GM21515 (cell line): ENCODE measurements around the gene RBMS3.

Experiments
- ATAC-seq: cut with Tn5 transposase; IDR thresholded peaks from one replicate; pipeline ENCODE4 v1.9.1; 2021; ENCODE audit not compliant: unreplicated experiment

RBMS3 gene

DNA sequence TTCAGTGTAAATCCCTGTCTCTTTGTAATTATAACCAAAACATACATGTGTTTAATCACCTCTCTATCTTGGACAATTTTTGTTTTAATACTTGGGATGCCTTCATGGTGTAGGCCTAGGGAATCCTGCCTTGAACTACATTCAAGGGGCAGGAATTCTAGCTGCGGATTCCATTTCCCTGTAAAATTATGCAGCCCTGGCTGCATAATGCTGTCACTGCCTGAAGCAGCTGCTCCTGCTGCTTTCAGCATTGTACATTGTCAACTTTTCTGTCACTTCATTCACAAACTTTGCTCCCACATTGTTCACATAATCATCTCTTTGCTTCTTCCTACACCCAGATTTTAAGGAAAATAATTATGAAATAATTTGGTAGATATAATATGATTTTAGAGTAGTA lies 638.7 kb downstream of the RBMS3 start:
- no peak for ATAC-seq

DNA sequence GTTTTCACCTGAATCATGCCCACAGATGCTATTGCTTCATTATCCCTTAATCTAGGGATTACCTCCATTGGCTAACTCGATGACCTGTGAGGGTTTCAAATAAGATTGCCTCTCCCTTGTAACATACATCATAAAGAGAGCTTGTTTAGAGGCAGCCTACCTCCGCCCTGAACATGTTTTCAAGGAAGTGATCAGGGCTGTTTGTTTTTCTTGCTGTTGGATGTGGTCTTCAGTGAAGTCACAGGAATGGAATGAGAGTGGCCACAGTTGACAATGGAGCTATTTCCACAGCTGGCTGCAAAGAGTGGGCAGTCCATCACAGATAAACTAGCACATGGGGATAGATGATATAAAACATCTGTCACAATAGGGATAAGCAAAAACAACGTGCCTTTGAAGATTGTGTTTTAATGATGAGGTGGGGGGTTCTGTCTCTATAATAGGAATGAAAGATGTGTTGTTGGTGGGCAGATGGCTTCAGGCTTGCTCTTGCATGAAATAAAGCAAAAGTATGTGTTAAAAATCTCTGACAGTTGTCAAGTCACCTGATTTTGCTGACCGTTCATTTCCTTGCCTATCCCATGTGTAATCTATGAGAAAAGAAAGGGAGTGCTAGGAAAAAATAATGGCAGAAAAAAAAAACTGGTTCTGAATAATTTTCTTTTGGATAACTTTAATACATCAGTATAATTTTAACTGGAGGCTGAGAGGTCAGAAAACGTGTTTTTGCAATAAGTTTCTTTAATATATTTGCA lies 642.3 kb downstream of the RBMS3 start:
- ATAC-seq = no peak

DNA sequence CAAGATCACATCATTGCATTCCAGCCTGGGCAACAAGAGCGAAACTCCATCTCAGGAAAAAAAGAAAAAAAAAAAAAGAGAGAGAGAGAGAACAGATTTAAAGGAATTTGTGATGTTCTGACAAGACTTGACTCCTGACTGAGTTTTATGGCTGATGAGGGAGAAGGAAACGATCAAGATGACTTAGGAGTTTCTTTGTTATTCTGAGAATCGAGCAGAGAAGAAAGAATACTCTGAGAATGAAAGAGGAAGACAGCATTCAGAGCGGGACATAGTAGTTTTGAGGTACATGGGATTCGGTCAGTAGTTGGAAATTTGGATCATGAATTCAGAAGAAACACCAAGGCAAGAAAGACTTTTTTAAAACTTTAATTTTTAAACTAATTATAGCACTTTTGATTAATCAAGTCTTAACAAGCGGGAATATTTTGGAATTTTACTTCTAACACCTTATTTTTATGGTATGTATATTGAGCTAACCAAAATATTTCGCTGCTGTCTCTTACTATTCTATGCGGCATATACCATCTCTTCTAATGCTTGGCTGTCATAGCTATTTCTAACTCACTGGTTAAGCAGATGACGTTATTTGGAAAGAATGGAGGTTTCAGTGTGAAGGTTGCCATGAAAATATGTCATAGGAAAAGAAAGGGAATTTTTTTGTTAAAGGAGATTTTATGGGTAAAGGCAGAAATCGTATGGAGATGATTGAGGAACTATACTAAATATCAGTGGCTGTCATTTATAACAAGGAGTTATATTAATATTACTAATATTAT lies 644.1 kb downstream of the RBMS3 start:
- no peak for ATAC-seq

DNA sequence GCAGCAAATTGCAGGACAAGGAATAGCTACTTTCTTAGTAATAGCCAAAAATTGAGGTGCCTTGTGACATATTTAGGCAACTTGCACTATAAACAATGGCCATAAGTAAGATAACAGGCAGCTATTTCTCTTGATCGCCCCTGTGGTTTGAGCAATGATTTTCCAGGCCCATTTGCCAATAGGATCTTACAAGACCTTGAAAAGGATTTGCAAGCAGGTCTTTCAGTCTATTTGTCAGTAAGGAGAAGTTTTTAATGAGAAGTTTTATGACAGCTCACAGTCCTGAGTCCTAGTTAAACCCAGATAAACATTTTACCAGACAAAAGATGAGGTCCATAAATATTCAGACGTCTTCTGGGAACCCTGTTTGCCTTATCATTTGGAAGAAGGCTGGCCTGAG lies 645.5 kb downstream of the RBMS3 start:
- ATAC-seq = no peak

DNA sequence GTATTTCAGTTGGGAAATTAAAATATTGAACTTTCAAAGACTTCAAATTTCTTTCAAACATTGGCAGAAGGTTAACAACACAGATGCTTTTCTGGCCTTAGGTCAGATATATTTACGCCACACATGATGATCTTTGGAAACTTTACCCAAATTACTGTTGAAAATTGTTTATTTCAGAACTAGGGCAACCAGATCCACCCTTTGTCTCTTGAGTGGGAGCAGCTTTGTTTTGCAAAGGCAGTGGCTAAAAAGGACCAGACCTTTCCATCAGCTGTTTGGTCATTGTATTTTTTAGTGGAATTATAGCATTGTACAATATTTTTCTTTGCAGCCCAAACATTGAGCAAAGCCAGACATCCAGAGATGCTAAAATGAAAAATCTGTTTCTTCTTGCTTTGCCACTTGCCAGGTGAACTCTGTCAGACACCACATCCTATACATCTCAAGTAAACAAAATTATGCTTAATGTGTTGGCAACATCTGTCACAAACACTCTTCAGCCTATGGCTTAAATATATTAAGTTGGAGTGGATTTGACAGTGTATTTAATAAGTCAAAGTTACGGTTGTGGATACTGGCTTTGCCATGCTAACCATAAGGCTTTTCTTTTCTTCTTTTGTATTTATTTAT lies 651.9 kb downstream of the RBMS3 start:
- no peak for ATAC-seq

DNA sequence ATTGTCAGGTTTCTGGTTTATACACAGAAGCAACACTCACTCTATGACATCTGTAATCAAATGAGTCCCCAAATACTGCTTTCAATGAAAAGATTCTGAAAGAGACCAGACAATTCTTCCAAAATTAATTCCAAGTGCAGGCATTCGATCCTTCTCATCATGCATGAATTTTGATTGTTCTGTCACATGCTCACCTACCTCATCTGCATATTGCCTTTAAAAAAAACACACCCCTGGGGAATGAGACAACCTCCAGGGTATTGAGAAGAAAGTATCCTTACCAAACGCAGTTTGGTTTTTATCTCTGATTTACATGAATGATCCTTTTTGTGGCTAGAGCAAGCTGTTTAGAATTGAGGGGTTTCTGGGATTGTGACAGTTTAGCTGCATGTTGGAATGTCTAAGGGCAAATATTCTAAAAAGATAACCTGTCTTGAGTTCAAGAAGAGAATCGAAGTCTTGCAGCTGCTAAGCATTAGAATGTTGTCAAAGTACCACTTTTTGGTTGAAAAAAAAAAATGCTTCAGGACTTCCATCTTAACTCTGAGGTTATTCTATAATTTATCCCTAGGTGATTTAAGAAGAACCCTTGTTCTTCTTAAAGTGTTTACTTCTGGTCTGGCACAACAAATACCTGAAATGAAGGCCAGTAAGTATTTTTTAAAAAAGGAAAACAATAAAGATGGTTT lies 653.1 kb downstream of the RBMS3 start:
- ATAC-seq = no peak

DNA sequence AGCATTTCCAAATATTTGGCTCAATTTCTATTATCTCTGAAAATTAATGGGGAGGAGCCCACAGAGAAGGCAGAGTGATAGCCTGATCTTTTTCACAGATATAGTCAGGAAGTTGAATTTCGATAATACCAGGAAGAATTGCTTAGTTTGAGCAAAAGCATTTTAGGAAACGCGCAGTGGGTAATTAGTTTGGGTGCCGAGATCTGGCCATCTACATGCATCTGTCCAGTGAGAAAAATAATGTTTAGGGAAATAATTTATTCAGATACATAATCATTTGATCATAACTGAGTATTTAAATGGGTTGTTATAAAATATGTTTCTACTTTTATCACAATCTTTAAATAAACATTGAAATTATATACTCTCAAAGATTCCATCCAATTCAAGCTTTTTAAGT lies 653.9 kb downstream of the RBMS3 start:
- ATAC-seq = no peak

DNA sequence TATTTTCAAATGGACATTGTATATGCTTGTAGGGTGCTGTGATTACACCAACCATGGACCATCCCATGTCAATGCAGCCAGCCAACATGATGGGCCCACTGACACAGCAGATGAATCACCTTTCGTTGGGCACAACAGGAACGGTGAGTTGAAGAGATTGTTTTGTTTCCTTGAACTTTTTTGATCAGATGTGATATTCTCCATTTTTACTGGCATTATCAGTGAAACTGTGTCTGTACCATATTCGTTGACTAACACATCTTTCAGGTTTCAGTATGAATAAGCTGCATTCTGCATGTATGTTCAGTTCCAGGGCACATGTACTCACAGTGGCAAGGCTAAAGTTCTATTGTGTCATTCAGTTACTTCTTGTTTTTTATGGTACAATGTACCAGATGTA lies 655.2 kb downstream of the RBMS3 start:
- ATAC-seq = no peak

DNA sequence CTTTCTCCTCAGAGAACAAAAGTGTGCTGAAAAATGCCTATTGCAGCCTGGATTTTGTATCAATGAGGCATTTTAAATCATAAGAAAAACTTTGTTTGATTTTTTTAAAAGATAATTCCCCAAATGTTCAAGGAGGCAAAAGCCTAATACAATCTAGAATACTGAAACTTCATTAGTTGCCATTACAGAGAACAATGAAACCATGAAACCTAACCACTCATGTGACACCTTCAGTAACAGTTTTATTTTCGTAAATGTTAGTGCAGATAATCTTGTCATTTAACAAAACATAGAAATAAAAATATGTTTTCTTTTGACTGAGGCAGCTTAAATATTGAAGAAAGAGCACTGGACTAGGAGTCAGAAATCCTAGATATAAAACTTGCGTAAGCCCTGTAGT lies 655.9 kb downstream of the RBMS3 start:
- no peak for ATAC-seq

DNA sequence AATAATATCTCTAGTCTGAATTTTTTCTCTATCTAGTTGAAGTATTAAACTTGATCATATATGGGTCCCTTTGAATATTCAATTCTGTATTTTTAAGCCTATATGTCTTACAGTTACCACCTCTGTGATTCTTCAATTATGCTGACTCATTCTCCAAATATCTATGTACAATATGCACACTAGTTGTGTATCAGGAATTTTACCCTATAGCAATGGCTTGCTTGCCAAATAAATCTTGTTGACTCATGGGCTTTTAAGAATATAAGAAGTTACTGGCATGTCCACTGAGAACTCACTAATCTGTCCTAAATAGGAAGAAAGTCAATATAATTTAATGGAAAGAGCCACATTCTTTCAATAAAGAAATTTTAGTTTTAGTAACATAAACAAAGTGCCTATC lies 656.3 kb downstream of the RBMS3 start:
- no peak for ATAC-seq

DNA sequence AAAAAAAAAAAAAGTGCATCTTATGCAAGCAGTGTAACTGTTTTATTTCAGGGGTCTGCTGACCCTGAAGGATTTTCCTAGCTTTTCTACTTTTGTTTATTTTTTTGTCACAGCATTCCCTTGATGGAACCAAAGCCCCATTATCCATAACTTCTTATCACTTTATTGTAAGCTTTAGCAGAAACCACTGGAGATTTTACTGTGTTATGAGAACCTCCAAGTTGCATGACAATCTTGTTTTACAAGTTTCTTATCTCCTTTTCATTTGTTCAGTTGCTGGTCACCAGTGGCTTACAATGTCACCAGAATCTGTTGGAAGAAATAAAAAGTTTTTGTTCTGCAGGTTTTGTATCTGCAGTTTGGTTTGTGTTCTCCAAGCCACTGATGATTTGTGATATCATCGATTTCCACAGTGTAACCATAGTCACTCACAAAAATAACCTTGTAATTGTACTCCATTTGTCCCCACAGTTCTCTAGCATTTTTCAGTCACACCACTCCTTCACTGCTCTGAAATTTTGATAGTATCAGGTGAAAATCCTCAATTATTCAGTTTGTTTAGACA lies 660.0 kb downstream of the RBMS3 start:
- no peak for ATAC-seq

DNA sequence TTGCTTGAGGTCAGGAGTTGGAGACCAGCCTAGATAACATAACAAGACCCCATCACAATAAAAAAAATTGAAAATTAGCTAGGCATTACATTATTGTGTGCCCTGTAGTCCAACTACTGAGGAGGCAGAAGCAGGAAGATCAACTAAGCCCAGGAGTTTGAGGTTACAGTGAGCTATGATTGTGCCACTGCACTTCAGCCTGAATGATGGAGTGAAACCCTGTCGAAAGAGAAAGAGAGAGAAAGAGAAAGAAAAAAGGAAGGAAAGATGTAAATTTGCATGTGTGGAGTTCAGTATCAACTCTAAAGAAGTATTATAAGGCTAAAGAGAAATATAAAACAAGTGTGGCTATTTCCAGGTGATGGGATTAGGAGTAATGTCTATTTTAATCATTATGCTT lies 661.4 kb downstream of the RBMS3 start:
- no peak for ATAC-seq

DNA sequence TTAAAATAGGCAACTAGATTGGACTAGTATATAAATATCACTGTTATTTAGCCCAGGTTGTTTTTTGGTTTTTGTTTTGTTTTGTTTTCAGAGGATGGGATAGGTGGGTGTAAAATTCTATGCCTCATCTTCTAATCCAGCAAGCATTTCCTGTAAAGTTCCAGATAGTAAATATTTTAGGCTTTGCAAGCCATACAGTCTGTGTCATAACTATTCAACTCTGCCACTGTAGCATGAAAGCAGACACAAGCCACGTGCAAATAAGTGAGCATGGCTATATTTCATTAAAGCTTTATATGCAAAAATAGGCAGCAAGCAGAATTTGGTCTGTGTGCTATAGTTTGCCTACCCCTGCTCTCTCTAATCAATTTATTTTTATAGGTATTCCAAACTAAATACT lies 668.3 kb downstream of the RBMS3 start:
- no peak for ATAC-seq

DNA sequence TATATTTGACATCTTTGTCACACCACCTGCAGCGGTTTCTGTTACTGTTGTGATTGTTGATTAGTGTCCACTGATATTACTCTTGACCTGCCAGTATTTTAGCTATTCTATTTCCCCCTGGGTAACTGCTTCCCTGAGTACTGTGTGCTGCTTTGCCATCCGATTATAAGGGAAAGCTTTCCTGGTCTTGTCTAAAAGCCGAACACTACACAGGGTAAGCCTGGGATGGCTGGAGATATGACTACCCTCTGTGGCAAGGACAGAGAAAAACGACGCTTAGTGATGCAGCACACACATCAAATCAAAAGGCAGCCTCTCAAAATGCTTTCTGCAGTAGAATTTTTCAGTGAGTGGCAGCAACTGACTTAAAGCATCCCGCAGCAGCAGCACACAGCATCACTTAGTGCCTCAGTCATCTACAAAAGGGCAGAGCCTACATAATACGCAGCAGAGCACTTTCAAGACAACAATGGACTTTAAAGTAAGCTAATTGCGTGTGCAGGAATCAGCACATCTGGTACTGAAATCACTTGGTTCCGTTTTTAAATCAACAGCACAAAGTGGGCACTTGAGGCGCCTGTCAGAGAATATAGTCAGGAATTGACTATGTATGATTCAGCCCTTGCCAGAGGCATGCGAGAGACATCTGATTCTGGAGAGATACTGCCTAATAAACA lies 669.2 kb downstream of the RBMS3 start:
- ATAC-seq = no peak

DNA sequence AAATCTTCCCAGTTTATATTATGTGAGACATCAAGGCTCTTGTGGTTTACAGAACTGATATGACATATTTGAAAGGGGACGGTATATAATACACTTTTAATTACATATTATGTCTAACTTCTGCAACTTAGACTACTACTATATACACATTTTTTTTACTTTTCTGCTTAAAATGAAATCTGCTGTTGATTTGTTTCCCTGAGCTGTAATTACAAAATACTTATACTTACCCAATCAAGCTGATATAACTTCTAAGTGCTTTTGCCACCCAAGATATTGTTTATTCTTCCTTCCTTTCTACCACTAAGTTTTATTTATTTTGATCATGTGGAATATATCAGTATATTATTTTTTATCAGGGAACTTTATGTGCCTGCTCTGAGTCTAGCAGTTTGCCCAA lies 671.6 kb downstream of the RBMS3 start:
- ATAC-seq = no peak

DNA sequence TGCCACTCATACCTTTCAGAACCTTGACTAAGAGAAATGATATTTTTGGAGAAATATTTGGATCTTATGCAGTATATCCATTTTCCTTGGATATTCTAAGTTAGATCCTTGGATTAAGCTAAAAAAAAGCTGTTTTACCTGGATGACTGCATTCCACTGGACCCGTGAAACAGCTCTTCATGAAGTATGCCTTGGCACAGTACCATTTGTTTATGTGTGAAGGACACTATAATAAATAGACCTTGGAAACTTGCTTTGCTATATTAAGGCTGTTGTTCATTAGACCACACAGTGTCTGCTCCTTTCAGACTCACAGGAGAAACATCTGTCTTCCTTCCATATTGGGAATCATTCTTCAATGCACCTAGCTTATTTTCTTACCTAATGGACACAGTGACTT lies 674.5 kb downstream of the RBMS3 start:
- ATAC-seq = no peak

DNA sequence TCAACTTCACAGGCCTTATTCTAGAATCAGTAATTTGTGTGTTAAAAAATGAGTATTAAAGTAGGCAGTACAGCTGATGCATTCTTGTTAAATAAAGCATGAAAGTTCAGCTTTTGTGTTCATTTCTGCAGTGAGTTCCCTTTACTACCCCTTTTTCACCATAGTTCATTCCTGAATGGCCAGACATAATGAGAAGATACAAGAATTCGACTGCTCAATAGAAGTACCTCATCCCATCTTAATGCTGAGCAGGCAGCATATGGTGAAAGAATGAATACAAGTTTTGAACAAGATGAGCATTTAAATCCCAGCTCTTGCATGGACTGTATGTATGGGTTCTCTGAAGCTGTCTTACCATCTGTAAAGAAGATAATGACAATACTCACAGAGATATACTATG lies 677.9 kb downstream of the RBMS3 start:
- ATAC-seq = no peak

DNA sequence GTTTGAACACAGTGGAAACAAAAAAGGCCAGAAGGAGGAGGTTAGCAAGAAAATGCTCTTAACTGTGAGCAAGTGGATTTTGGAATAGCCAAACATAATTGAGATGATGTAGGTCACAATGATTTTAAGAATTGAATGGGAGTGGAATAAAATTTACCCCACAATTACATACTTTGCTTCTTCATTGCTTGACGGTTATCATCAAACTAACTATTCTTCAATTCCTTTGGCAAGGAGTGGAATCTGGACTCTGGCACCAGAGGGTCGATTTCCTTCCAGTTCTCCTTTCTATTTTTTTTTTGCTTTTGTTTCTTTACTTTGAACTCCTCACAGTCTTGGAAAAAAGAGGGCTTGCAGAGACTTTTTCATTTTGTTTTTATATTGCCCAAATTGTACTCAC lies 691.0 kb downstream of the RBMS3 start:
- no peak for ATAC-seq

DNA sequence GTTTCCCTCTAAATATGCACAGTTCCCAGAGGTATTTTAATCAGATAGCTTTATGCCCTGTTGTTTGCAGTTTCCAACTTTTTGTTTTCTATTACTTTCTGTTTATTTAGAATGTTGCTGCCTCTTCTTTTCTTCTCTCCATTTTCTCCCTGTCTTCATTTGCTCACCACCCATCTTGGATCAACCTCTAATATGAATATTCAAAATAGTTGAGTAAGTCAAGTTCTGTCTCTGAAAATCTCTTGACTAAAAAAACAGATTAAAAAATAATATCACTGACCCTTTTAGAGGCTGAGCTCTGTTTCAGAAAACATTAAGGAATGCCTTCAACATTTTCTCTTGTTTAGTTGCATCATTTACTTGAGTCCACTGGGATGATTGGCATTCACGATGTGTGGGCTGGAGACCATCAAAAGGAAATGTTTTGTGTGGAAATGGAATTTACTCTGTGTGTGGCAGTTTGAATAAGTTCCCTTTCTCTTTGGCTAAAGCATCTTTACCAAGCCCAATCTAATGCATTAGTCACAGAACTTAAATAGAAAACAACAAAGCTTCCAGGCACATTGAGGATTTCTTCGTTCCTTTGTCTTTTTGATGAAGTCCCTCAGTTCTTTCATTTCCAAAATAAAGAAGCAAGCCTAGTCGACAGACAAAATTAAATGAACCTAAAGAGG lies 691.6 kb downstream of the RBMS3 start:
- ATAC-seq = no peak

DNA sequence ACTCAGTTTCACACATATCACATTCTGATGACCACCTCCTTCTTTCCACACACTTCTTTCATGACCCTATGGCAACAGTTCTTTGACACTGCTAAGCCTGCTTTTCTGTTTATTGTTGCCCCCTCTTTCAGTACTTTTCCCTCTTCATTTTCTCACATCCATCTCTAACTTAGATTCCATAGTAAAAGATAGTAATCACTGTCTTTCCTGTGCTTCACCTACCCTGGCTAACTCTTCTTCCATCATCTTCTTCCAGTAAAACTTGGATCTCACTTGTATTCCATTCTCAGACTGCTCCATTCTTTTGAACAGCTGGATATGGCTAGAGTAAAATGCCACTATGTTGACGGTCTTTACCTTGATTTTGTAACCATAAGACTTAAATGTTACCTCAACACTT lies 692.9 kb downstream of the RBMS3 start:
- no peak for ATAC-seq
